Endothelial cell of umbilical vein (primary cell): ENCODE measurements around the gene FAM3B. TPM values are rescaled to one million over a fixed set of nuclear protein-coding genes. Genes with fewer than 3 reads are reported as not detected.

Source experiments
- BruUV-seq: library from RNA; stranded (reverse); fragments of 400-500 nt; replicated peaks from 2 replicates; lab custom pipeline; 2021; lab: Mats Ljungman, UMichigan
- CTCF ChIA-PET: fragments of 300-600, 350-600 bp; sonication (Branson Sonifier 250); formaldehyde crosslinking; loops from one replicate; lab custom pipeline; 2021; ENCODE audit warnings: antibody characterized with exemption, inconsistent platforms; lab: Charles Lee
- POLR2A ChIA-PET: fragments of 300-600, 350-600 bp; sonication (Branson Sonifier 250); formaldehyde crosslinking; loops from one replicate; lab custom pipeline; 2021; ENCODE audit warnings: antibody characterized with exemption, inconsistent platforms; lab: Charles Lee
- DNase-seq: peaks from one replicate; pipeline ENCODE4 v3.0.0-alpha.2; 2011; ENCODE audit warnings: low read depth, low spot score
- FAIRE-seq: peaks from 2 replicates; lab custom pipeline; 2011; peaks lifted over from hg19 to GRCh38; lab: Jason Lieb, UNC
- H2AFZ ChIP-seq: 2 replicates; pipeline ENCODE4 v1.6.0; 2012; ENCODE audit warnings: low read depth, low read length, control low read depth, inconsistent platforms
- H3K27ac ChIP-seq: 2 replicates; pipeline ENCODE4 v1.5.1; 2011; ENCODE audit warnings: low read depth, mild to moderate bottlenecking, control low read depth, low read length, moderate library complexity; ENCODE audit not compliant: insufficient read depth
- H3K27me3 ChIP-seq, 2 experiments: 2 replicates each; pipeline versions ENCODE4 v1.6.0 to v1.6.1; 2011; ENCODE audit warnings: low read length in 2 of 2, mixed read lengths in 1 of 2; ENCODE audit not compliant: control insufficient read depth in 2 of 2, insufficient read depth in 2 of 2
- H3K36me3 ChIP-seq, 2 experiments: 2 replicates in 1 of 2; 3 replicates in 1 of 2; pipeline ENCODE4 v1.5.1; 2011; ENCODE audit warnings: low read length in 2 of 2, mild to moderate bottlenecking in 1 of 2, moderate library complexity in 1 of 2; ENCODE audit not compliant: control insufficient read depth in 2 of 2, insufficient read depth in 2 of 2; ENCODE audit errors: extremely low read depth in 1 of 2
- H3K4me1 ChIP-seq: 3 replicates; pipeline ENCODE4 v1.5.1; 2011; ENCODE audit warnings: mild to moderate bottlenecking, low read length; ENCODE audit not compliant: control insufficient read depth, insufficient read depth; ENCODE audit errors: extremely low read depth
- H3K4me2 ChIP-seq: 2 replicates; pipeline ENCODE4 v1.6.1; 2011; ENCODE audit warnings: low read length, control low read depth, mixed read lengths; ENCODE audit not compliant: insufficient read depth
- H3K4me3 ChIP-seq, 3 experiments: fragments of 200-600 bp in 1 of 3; sonication (generic), shearing (Covaris generic) in 1 of 3; replicated peaks in 1 of 3; 2 replicates each; pipeline ENCODE4 v1.5.1; 2011 to 2016; ENCODE audit warnings: control low read depth in 3 of 3, low read length in 3 of 3, mild to moderate bottlenecking in 2 of 3, inconsistent platforms in 1 of 3, low read depth in 1 of 3, moderate library complexity in 1 of 3; ENCODE audit not compliant: insufficient read depth in 1 of 3
- H3K79me2 ChIP-seq: 2 replicates; pipeline ENCODE4 v1.6.0; 2012; ENCODE audit warnings: low read length, inconsistent platforms; ENCODE audit not compliant: control insufficient read depth, insufficient read depth
- H3K9ac ChIP-seq: replicated peaks from 2 replicates; pipeline ENCODE3; 2011; ENCODE audit warnings: low read length, control low read depth; ENCODE audit not compliant: insufficient read depth; ENCODE audit errors: extremely low read depth
- H3K9me1 ChIP-seq: replicated peaks from 3 replicates; pipeline ENCODE4 v1.6.0; 2011; ENCODE audit warnings: mild to moderate bottlenecking, low read length; ENCODE audit not compliant: control insufficient read depth, insufficient read depth; ENCODE audit errors: extremely low read depth
- H3K9me3 ChIP-seq: replicated peaks from 2 replicates; pipeline ENCODE4 v1.5.1; 2012; ENCODE audit warnings: low read length, inconsistent platforms; ENCODE audit not compliant: control insufficient read depth, insufficient read depth
- H4K20me1 ChIP-seq: replicated peaks from 2 replicates; pipeline ENCODE3; 2011; ENCODE audit warnings: mild to moderate bottlenecking, low read length; ENCODE audit not compliant: control insufficient read depth, insufficient read depth; ENCODE audit errors: extremely low read depth
- EZH2 ChIP-seq: IDR thresholded peaks from 2 replicates; pipeline ENCODE4 v1.6.1; 2012; ENCODE audit warnings: borderline replicate concordance, low read depth, mild to moderate bottlenecking, moderate library complexity, low read length, inconsistent platforms; ENCODE audit not compliant: severe bottlenecking
- GATA2 ChIP-seq: IDR thresholded peaks from 2 replicates; pipeline ENCODE4 v1.7.0; 2011; ENCODE audit warnings: low read depth, mild to moderate bottlenecking, moderate library complexity, mixed read lengths, low read length; ENCODE audit not compliant: insufficient read length, insufficient read depth
- JUN ChIP-seq: IDR thresholded peaks from 2 replicates; pipeline ENCODE4 v1.6.1; 2011; ENCODE audit warnings: borderline replicate concordance, low read depth; ENCODE audit not compliant: insufficient read length, insufficient read depth
- MYC ChIP-seq: IDR thresholded peaks from one replicate; pipeline ENCODE4 v1.6.1; 2011; ENCODE audit warnings: mild to moderate bottlenecking, low read depth, low read length
- POLR2A ChIP-seq: IDR thresholded peaks from 2 replicates; pipeline ENCODE4 v1.6.1; 2012; ENCODE audit warnings: low read depth, mild to moderate bottlenecking, control low read depth, low read length
- POLR2AphosphoS5 ChIP-seq: IDR thresholded peaks from 2 replicates; pipeline ENCODE4 v1.6.1; 2012; ENCODE audit warnings: low read depth, mild to moderate bottlenecking, control low read depth, low read length, moderate library complexity; ENCODE audit not compliant: insufficient read depth
- dilution Hi-C: fragments of 300-500 bp; cut with MboI; formaldehyde crosslinking; loops from one replicate; pipeline ENCODE4 v1.15.0; 2019; ENCODE audit warnings: low sequenced_read_pairs; ENCODE audit not compliant: extremely low pct_ligation_motif_present
- intact Hi-C: fragments of 100-400 bp; cut with micrococcal nuclease; formaldehyde crosslinking; loops from one replicate; pipeline ENCODE4 v1.10.0; 2022
- polyA plus RNA-seq, 4 experiments: library from polyadenylated mRNA; depleted of rRNA in 3 of 4; stranded (reverse) in 3 of 4; unstranded in 1 of 4; fragments of >200 nt; gene quantifications; 2 replicates each; pipeline versions ENCODE4 v1.2.1 to v1.2.3, GENCODE V29; 2011 to 2012; ENCODE audit warnings: missing spikeins in 1 of 4
- total RNA-seq: library from RNA; stranded (reverse); gene quantifications from 2 replicates; pipeline ENCODE4 v1.2.3, GENCODE V29; 2021
- TF ChIP-seq, protein P1 (sequence below): IDR thresholded peaks from 2 replicates; pipeline ENCODE4 v1.6.1; 2011; ENCODE audit not compliant: insufficient read depth, insufficient read length
- TF ChIP-seq, protein P2 (sequence below), 2 donors: IDR thresholded peaks; 1 replicate in 1 of 2; 2 replicates in 1 of 2; pipeline ENCODE4 v1.5.1; 2011; ENCODE audit warnings: low read length in 2 of 2, mild to moderate bottlenecking in 2 of 2, moderate library complexity in 2 of 2, control low read depth in 1 of 2, inconsistent platforms in 1 of 2, low read depth in 1 of 2; ENCODE audit not compliant: insufficient read depth in 1 of 2; ENCODE audit errors: extremely low read depth in 1 of 2

FAM3B gene
- total and polyA plus RNA-seq, 2 donors (not counting 3 experiments of a cell fraction or from before 2014, with no cell fraction given): not detected

DNA sequence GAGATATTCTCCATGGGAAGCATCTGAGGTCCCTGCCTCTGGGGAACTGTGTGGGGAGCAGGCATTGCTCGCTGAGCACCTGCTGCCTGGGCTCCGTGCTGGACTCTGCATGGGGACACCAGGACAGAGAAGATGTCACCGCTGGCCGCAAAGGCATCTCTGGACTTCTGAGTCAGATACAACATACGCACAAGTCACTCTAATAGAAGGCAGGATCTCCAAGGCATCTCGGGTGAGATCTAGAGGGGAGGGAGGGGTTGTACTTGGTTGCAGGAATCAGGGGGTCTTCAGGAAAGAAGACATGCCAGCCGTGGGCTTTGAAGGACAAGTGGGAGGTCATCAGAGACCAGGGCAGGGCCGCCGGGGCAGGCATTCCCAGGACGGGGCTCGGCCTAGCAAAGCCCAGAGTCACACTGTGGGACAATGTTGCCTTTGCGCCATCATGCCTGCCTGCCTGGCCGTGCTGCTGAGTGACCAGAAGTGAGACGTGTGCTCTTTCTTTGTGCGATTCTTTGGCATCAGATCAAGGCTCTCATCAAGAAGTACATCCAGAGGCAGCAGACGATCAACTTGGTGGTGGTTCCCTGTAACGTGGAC, 73.5 kb downstream of the FAM3B start:
- intact Hi-C loops: no loop called here
- BruUV-seq: no TSS peak

More for the DNA sequence above, 73.5 kb downstream of the FAM3B start:
- no peak overlapping the region for H3K27ac ChIP-seq
- TF ChIP-seq POLR2AphosphoS5: no peak
- TF ChIP-seq EZH2: no peak
- TF ChIP-seq POLR2A: no peak
- TF ChIP-seq, protein P1, sequence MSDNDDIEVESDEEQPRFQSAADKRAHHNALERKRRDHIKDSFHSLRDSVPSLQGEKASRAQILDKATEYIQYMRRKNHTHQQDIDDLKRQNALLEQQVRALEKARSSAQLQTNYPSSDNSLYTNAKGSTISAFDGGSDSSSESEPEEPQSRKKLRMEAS: no peak
- no peak for TF ChIP-seq JUN
- TF ChIP-seq, protein P2, sequence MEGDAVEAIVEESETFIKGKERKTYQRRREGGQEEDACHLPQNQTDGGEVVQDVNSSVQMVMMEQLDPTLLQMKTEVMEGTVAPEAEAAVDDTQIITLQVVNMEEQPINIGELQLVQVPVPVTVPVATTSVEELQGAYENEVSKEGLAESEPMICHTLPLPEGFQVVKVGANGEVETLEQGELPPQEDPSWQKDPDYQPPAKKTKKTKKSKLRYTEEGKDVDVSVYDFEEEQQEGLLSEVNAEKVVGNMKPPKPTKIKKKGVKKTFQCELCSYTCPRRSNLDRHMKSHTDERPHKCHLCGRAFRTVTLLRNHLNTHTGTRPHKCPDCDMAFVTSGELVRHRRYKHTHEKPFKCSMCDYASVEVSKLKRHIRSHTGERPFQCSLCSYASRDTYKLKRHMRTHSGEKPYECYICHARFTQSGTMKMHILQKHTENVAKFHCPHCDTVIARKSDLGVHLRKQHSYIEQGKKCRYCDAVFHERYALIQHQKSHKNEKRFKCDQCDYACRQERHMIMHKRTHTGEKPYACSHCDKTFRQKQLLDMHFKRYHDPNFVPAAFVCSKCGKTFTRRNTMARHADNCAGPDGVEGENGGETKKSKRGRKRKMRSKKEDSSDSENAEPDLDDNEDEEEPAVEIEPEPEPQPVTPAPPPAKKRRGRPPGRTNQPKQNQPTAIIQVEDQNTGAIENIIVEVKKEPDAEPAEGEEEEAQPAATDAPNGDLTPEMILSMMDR (IDR thresholded peaks at IDR 0.05; ENCODE audit: extremely low read depth in 1 of 2, insufficient read depth in 1 of 2, low read depth in 1 of 2, low read length in 2 of 2): no peak
- TF ChIP-seq GATA2: no peak
- no peak for TF ChIP-seq MYC
- no peaks in the 10 kb centered on the region for H3K4me1 ChIP-seq
- H3K9me1 ChIP-seq: no peaks in the 10 kb centered on the region
- no peak overlapping the region for H3K9ac ChIP-seq
- H3K36me3 ChIP-seq: no peaks in the 10 kb centered on the region
- no peak overlapping the region for H3K4me2 ChIP-seq
- dilution Hi-C loops: no loop called here
- H3K27me3 ChIP-seq: no peaks in the 10 kb centered on the region
- H3K79me2 ChIP-seq: no peaks in the 10 kb centered on the region
- H4K20me1 ChIP-seq: no peaks in the 10 kb centered on the region
- H3K9me3 ChIP-seq: no peaks in the 10 kb centered on the region
- no peak overlapping the region for H2AFZ ChIP-seq
- FAIRE-seq (no peak), DNase-seq (no peak)
- CTCF ChIA-PET: interaction anchor here (1.2 kb wide), 1 partner anchor 107 kb away, joined by 3 read pairs; no protein-coding TSS in a partner anchor
- no peak overlapping the region for H3K4me3 ChIP-seq
- POLR2A ChIA-PET: no interaction called here
